ENCODE data around the gene HSPB7. TPM values are rescaled to one million over a fixed set of nuclear protein-coding genes. Genes with fewer than 3 reads are reported as not detected.
"Not testable (repeated sequence)": the region's sequence is repeated elsewhere in the genome, so short reads cannot be mapped to it uniquely, and the experiment has no call there.

HSPB7 gene
- total RNA-seq, 1 donor from 2014 or later: 1.6 TPM

- ATAC-seq: no peak
Observed at GRCh38 chr1:16050328-16050727, 32.5 kb upstream of the HSPB7 start.

GRCh38 chr1:16048573-16049189, 30.8 kb upstream of the HSPB7 start:
- peak; percentile 8 for ATAC-seq

GRCh38 chr1:16047791-16048475, 30.1 kb upstream of the HSPB7 start:
- no peak for ATAC-seq

GRCh38 chr1:16046842-16047241, 29.0 kb upstream of the HSPB7 start:
- no peak for ATAC-seq

- no peak for ATAC-seq
Observed at GRCh38 chr1:16043950-16044349, 26.1 kb upstream of the HSPB7 start.

GRCh38 chr1:16043521-16043920, 25.7 kb upstream of the HSPB7 start, which contains the start of gene CLCNKB:
TSS of gene CLCNKB (plus strand) at chr1:16043782. CDS start at chr1:16044493, 711 bp downstream.
- no peak for ATAC-seq

- ATAC-seq: not testable (repeated sequence)
Observed at GRCh38 chr1:16042654-16043053, 24.8 kb upstream of the HSPB7 start.

GRCh38 chr1:16042096-16042495, 24.3 kb upstream of the HSPB7 start:
- ATAC-seq: no peak

- no peak for ATAC-seq
Observed at GRCh38 chr1:16041200-16041599, 23.4 kb upstream of the HSPB7 start.

GRCh38 chr1:16039871-16040270, 22.0 kb upstream of the HSPB7 start:
- not testable (repeated sequence) for ATAC-seq

GRCh38 chr1:16038620-16038912, 20.7 kb upstream of the HSPB7 start:
- ATAC-seq: no peak

GRCh38 chr1:16036461-16036860, 18.6 kb upstream of the HSPB7 start:
- not testable (repeated sequence) for ATAC-seq

GRCh38 chr1:16033103-16033632, 15.3 kb upstream of the HSPB7 start:
- not testable (repeated sequence) for ATAC-seq

GRCh38 chr1:16032388-16033102, 14.7 kb upstream of the HSPB7 start:
- peak; percentile 79 for ATAC-seq

GRCh38 chr1:16031551-16031950, 13.7 kb upstream of the HSPB7 start:
- ATAC-seq: no peak

GRCh38 chr1:16029288-16029687, 11.4 kb upstream of the HSPB7 start:
- no peak for ATAC-seq

- not testable (repeated sequence) for ATAC-seq
Observed at GRCh38 chr1:16029003-16029268, 11.1 kb upstream of the HSPB7 start.

GRCh38 chr1:16028237-16029002, 10.6 kb upstream of the HSPB7 start:
- ATAC-seq: no peak

- no peak for ATAC-seq
Observed at GRCh38 chr1:16026723-16027484, 9.1 kb upstream of the HSPB7 start.

- not testable (repeated sequence) for ATAC-seq
Observed at GRCh38 chr1:16026302-16026701, 8.5 kb upstream of the HSPB7 start.

GRCh38 chr1:16023050-16023653, 5.3 kb upstream of the HSPB7 start:
- ATAC-seq: no peak

GRCh38 chr1:16022393-16022792, 4.5 kb upstream of the HSPB7 start:
- ATAC-seq: no peak
